ENCODE results near the gene POTEH. TPM values are rescaled to one million over a fixed set of nuclear protein-coding genes. Genes with fewer than 3 reads are reported as not detected.
"Not testable (repeated sequence)": the region's sequence is repeated elsewhere in the genome, so short reads cannot be mapped to it uniquely, and the experiment has no call there.

POTEH gene
- total RNA-seq (not detected), polyA plus RNA-seq (not detected)

DNA sequence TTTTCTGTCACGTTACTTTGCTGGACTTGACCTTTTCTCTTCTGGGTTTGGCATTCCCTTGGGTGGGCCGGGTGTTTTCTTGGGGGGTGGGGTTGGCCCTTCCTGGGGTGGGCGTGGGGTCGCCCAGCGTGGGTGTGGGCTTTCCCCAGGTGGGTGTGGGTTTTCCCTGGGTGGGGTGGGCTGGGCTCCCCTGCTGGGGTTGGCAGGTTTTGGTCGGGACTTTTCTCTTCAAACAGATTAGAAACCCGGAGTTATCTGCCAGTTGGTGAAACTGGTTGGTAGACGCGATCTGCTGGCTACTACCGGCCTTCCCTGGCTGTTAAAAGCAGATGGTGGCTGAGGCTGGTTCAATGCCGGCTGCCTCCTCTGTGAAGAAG lies at the start of gene POTEH:
Gene POTEH (plus strand): TSS at position 278 of the 377 bp plus-strand sequence. CDS start 52 bp downstream, at position 330.
- not testable (repeated sequence) for H3K4me1 Mint-ChIP-seq; DNase-seq; H3K36me3 Mint-ChIP-seq; H3K9me3 ChIP-seq (ENCODE audit: control insufficient read depth in 2 of 2, low read length in 2 of 2); H3K36me3 ChIP-seq (ENCODE audit: control insufficient read depth, insufficient read depth, low read length); H3K4me3 ChIP-seq (ENCODE audit: low read depth, low read length); H3K27me3 Mint-ChIP-seq; H3K27ac ChIP-seq (ENCODE audit: insufficient read depth, low read length, poor library complexity, severe bottlenecking); H3K9me3 Mint-ChIP-seq; H3K27ac Mint-ChIP-seq; H3K27me3 ChIP-seq (ENCODE audit: control insufficient read depth, insufficient read depth, low read length); ATAC-seq (ENCODE audit: low read depth in 2 of 2); H3K4me1 ChIP-seq (ENCODE audit: control insufficient read depth, insufficient read depth, low read length, poor library complexity, severe bottlenecking); H3K4me3 Mint-ChIP-seq

DNA sequence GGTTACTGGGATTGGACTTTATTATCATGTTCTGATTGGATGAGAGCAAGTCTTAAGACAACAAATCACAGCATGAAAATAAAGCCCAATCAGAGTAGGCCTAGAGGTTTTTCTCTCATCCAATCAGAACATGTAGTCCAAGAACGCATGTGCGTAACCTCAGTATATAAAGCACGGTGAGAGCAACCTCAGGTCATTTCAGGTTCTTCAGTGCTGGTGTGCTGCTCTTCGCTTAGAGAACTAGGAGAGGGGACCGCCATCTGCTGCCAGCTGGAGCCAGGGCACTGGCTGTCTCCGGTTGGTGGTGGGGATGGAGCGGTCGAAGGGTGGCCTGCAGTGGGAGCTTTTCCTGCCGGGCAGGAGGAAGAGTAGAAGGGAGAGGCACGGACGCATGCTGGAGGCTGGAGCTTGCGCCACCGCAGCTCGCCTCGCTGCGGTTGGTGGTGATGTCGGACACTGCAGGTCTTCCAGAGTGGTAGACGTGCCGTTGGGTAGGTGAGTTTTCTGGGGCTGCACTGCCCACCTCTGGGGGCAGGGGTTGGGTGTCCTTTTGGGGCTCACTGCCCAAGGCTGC lies 47.5 kb upstream of the POTEH start:
- not testable (repeated sequence) for H3K27me3 ChIP-seq (ENCODE audit: control insufficient read depth, insufficient read depth, low read length); H3K27me3 Mint-ChIP-seq; H3K4me1 Mint-ChIP-seq

DNA sequence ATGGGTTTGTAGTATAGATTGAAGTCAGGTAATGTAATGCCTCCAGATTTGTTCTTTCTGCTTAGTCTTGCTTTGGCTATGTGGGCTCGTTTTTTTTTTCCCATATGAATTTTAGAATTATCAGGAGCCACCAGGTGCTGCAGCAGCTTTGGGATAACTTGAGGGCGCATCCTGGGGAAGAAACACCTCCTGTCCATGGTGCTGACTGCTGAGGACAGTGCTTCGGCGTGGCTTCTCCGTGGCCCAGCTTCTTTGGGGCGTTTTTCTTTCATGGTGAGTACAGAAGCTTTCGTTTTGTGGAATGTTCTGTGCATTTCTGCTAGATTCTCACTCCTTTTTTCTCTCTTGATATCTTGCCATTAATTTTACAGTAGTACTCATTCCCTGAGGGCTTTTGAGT lies 37.9 kb upstream of the POTEH start:
- H3K36me3 ChIP-seq (ENCODE audit: control insufficient read depth, insufficient read depth, low read length); H3K4me3 Mint-ChIP-seq; H3K4me3 ChIP-seq (ENCODE audit: low read depth, low read length); H3K4me1 ChIP-seq (ENCODE audit: control insufficient read depth, insufficient read depth, low read length, poor library complexity, severe bottlenecking); H3K9me3 Mint-ChIP-seq; ATAC-seq (ENCODE audit: low read depth in 2 of 2); H3K36me3 Mint-ChIP-seq; H3K27me3 Mint-ChIP-seq; H3K9me3 ChIP-seq (ENCODE audit: control insufficient read depth in 2 of 2, low read length in 2 of 2); H3K27me3 ChIP-seq (ENCODE audit: control insufficient read depth, insufficient read depth, low read length); H3K4me1 Mint-ChIP-seq; H3K27ac Mint-ChIP-seq; H3K27ac ChIP-seq (ENCODE audit: insufficient read depth, low read length, poor library complexity, severe bottlenecking); DNase-seq: not testable (repeated sequence)

More for the DNA sequence above, 47.5 kb upstream of the POTEH start:
- H3K4me3 Mint-ChIP-seq; H3K36me3 ChIP-seq (ENCODE audit: control insufficient read depth, insufficient read depth, low read length); ATAC-seq (ENCODE audit: low read depth in 2 of 2); H3K9me3 Mint-ChIP-seq; H3K9me3 ChIP-seq (ENCODE audit: control insufficient read depth in 2 of 2, low read length in 2 of 2); H3K4me3 ChIP-seq (ENCODE audit: low read depth, low read length); DNase-seq; H3K4me1 ChIP-seq (ENCODE audit: control insufficient read depth, insufficient read depth, low read length, poor library complexity, severe bottlenecking); H3K36me3 Mint-ChIP-seq; H3K27ac Mint-ChIP-seq; H3K27ac ChIP-seq (ENCODE audit: insufficient read depth, low read length, poor library complexity, severe bottlenecking): not testable (repeated sequence)

DNA sequence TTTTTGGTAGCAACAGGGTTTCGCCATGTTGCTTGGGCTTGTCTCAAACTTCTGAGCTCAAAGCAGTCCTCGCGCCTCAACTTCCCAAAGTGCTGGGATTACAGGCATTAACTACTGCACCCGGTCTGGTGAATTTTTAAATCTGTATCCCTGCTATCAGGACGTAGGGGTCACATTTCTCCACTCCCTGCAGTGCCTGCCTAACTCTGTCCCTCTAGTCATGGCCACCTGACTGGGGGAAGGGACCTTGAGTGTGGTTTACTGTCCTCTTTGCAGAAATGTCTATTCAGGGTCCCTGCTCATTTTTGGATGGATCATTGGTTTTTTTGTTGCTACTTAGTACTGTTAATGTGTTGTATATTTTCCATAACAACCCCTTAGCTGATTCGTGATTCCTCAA lies 37.1 kb upstream of the POTEH start:
- not testable (repeated sequence) for H3K9me3 Mint-ChIP-seq; ATAC-seq (ENCODE audit: low read depth in 2 of 2); H3K4me1 Mint-ChIP-seq; H3K4me3 Mint-ChIP-seq; H3K27me3 ChIP-seq (ENCODE audit: control insufficient read depth, insufficient read depth, low read length); H3K9me3 ChIP-seq (ENCODE audit: control insufficient read depth in 2 of 2, low read length in 2 of 2); H3K27ac ChIP-seq (ENCODE audit: insufficient read depth, low read length, poor library complexity, severe bottlenecking); H3K36me3 ChIP-seq (ENCODE audit: control insufficient read depth, insufficient read depth, low read length); H3K4me1 ChIP-seq (ENCODE audit: control insufficient read depth, insufficient read depth, low read length, poor library complexity, severe bottlenecking); H3K4me3 ChIP-seq (ENCODE audit: low read depth, low read length); H3K27me3 Mint-ChIP-seq; H3K27ac Mint-ChIP-seq; H3K36me3 Mint-ChIP-seq; DNase-seq

DNA sequence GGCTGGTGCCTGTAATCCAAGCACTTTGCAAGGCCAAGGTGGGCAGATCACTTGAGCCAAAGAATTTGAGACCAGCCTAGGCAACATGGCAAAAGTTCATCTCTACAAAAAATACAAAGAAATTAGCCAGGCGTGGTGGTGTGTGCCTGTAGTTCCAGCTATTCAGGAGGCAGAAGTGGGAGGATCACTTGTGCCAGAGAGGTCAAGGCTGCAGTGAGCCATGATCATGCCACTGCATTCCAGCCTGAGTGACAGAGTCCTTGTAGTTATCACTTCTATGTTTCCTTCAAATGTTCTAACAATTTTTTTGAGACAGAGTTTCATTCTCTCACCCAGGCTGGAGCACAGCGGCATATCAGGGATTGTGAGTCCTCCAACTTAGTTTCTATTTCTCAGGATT lies 36.6 kb upstream of the POTEH start:
- not testable (repeated sequence) for ATAC-seq (ENCODE audit: low read depth in 2 of 2)

DNA sequence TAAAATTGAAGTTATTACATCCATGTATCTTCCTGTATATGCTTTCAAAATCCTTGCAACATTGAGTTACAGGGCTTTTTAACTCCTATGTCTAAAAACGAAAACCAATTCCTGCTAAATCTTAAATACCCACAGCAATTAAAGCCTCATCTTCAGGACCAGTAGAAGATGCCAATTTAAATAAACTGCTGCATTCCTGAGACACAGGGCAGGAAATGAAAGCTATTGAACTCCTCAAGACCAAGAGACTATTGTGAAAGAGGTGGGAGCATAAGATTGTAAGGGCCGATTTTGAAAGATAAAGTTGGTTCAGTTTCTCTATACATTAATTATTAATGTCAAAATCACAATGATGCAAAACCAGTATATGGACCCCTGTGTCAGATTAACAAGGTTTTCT lies 28.7 kb upstream of the POTEH start:
- H3K4me1 ChIP-seq (ENCODE audit: control insufficient read depth, insufficient read depth, low read length, poor library complexity, severe bottlenecking); H3K27ac Mint-ChIP-seq; ATAC-seq (ENCODE audit: low read depth in 2 of 2); H3K27me3 ChIP-seq (ENCODE audit: control insufficient read depth, insufficient read depth, low read length); H3K27me3 Mint-ChIP-seq; DNase-seq; H3K36me3 ChIP-seq (ENCODE audit: control insufficient read depth, insufficient read depth, low read length); H3K9me3 Mint-ChIP-seq; H3K9me3 ChIP-seq (ENCODE audit: control insufficient read depth in 2 of 2, low read length in 2 of 2); H3K4me3 ChIP-seq (ENCODE audit: low read depth, low read length); H3K4me1 Mint-ChIP-seq; H3K27ac ChIP-seq (ENCODE audit: insufficient read depth, low read length, poor library complexity, severe bottlenecking); H3K4me3 Mint-ChIP-seq; H3K36me3 Mint-ChIP-seq: not testable (repeated sequence)

More for the DNA sequence above, 36.6 kb upstream of the POTEH start:
- not testable (repeated sequence) for H3K27ac ChIP-seq (ENCODE audit: insufficient read depth, low read length, poor library complexity, severe bottlenecking); H3K4me1 Mint-ChIP-seq; H3K27me3 Mint-ChIP-seq; DNase-seq; H3K9me3 ChIP-seq (ENCODE audit: control insufficient read depth in 2 of 2, low read length in 2 of 2); H3K9me3 Mint-ChIP-seq; H3K4me3 Mint-ChIP-seq; H3K27me3 ChIP-seq (ENCODE audit: control insufficient read depth, insufficient read depth, low read length); H3K27ac Mint-ChIP-seq; H3K36me3 ChIP-seq (ENCODE audit: control insufficient read depth, insufficient read depth, low read length); H3K36me3 Mint-ChIP-seq; H3K4me1 ChIP-seq (ENCODE audit: control insufficient read depth, insufficient read depth, low read length, poor library complexity, severe bottlenecking); H3K4me3 ChIP-seq (ENCODE audit: low read depth, low read length)

DNA sequence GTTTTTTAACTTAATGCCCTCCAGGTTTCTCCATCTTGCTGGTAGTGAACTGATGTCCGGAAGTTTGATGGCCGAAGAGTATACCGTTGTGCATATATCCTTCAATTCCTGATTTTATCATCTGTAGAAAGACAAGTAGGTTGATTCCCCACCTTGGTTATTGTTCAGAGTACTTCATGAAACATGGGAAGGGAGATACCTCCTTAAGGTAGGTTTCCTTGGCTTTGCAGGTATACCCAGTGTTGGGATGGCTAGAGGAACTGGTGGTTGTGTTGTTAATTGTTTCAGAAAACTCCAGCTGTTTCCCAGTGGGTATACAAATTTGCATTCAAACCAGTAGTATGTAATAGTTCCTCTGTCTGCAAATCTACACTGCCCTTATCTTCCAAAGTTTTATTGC lies 25.1 kb upstream of the POTEH start:
- H3K27me3 Mint-ChIP-seq; H3K9me3 Mint-ChIP-seq; H3K27ac Mint-ChIP-seq; H3K9me3 ChIP-seq (ENCODE audit: control insufficient read depth in 2 of 2, low read length in 2 of 2); H3K27ac ChIP-seq (ENCODE audit: insufficient read depth, low read length, poor library complexity, severe bottlenecking); H3K4me1 ChIP-seq (ENCODE audit: control insufficient read depth, insufficient read depth, low read length, poor library complexity, severe bottlenecking); DNase-seq; H3K4me3 ChIP-seq (ENCODE audit: low read depth, low read length); H3K27me3 ChIP-seq (ENCODE audit: control insufficient read depth, insufficient read depth, low read length); H3K36me3 ChIP-seq (ENCODE audit: control insufficient read depth, insufficient read depth, low read length); H3K4me3 Mint-ChIP-seq; H3K36me3 Mint-ChIP-seq; H3K4me1 Mint-ChIP-seq: not testable (repeated sequence)
- ATAC-seq (ENCODE audit: low read depth in 2 of 2) = peak in 1 of 2 donors; percentile 5

DNA sequence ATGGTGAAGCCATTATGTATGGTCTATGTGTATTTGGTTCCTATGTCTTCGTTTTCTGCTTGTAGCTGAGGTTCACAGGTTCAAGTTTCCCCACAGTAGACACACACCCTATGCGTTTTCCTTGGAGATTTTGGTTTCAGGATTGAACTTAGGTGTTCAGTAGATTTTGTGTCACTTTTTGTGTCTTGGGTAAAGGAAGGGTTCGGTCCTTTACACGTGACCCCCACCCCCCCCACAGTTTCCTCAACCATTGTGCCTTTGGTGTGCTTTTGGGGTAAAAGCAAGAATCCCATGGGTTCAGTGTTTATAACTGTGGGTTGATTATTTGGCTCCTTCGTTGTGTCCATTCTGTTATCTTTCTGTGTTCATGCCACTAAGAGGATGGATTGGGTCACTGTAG lies 24.3 kb upstream of the POTEH start:
- H3K9me3 ChIP-seq (ENCODE audit: control insufficient read depth in 2 of 2, low read length in 2 of 2); H3K4me1 Mint-ChIP-seq; ATAC-seq (ENCODE audit: low read depth in 2 of 2); H3K27me3 Mint-ChIP-seq; H3K4me1 ChIP-seq (ENCODE audit: control insufficient read depth, insufficient read depth, low read length, poor library complexity, severe bottlenecking); H3K4me3 Mint-ChIP-seq; H3K4me3 ChIP-seq (ENCODE audit: low read depth, low read length); H3K27me3 ChIP-seq (ENCODE audit: control insufficient read depth, insufficient read depth, low read length); H3K36me3 ChIP-seq (ENCODE audit: control insufficient read depth, insufficient read depth, low read length); DNase-seq; H3K27ac Mint-ChIP-seq; H3K27ac ChIP-seq (ENCODE audit: insufficient read depth, low read length, poor library complexity, severe bottlenecking); H3K9me3 Mint-ChIP-seq; H3K36me3 Mint-ChIP-seq: not testable (repeated sequence)
